OCI-LY7 (cell line): Measurements from ENCODE around the gene PROM2. TPM values are rescaled to one million over a fixed set of nuclear protein-coding genes. Genes with fewer than 3 reads are reported as not detected.

ENCODE experiments used
- BruUV-seq: library from RNA; stranded (reverse); fragments of 400-500 nt; replicated peaks from 2 replicates; lab custom pipeline; 2021; lab: Mats Ljungman, UMichigan
- CTCF ChIA-PET: fragments of 300-600 bp; sonication (Branson Sonifier 250); formaldehyde crosslinking; loops from one replicate; lab custom pipeline; 2022; ENCODE audit warnings: antibody characterized with exemption; ENCODE audit not compliant: unreplicated experiment; lab: Charles Lee
- POLR2A ChIA-PET: fragments of 300-600 bp; sonication (Branson Sonifier 250); formaldehyde crosslinking; loops from one replicate; lab custom pipeline; 2022; ENCODE audit warnings: antibody characterized with exemption; lab: Charles Lee
- DNase-seq: peaks from one replicate; pipeline ENCODE4 v3.0.0-alpha.2; 2015; ENCODE audit warnings: low spot score
- H2AFZ ChIP-seq: fragments of 200-600 bp; sonication (generic), shearing (Covaris generic); 2 replicates; pipeline ENCODE4 v1.6.1; 2014; ENCODE audit warnings: mild to moderate bottlenecking, antibody characterized with exemption, low read length, moderate library complexity
- H3K27ac ChIP-seq: fragments of 200-600 bp; sonication (generic); 2 replicates; pipeline ENCODE4 v1.5.1; 2014; ENCODE audit warnings: mixed run types, low read depth, mild to moderate bottlenecking, moderate library complexity, low read length, inconsistent platforms; ENCODE audit not compliant: poor library complexity, severe bottlenecking
- H3K36me3 ChIP-seq: fragments of 200-600 bp; sonication (generic); 2 replicates; pipeline ENCODE4 v1.6.1; 2014; ENCODE audit warnings: mild to moderate bottlenecking, antibody characterized with exemption, low read length, moderate library complexity, mixed read lengths; ENCODE audit not compliant: insufficient read depth
- H3K4me1 ChIP-seq: fragments of 200-600 bp; sonication (generic); 2 replicates; pipeline ENCODE4 v1.5.1; 2014; ENCODE audit warnings: mild to moderate bottlenecking, low read length; ENCODE audit not compliant: insufficient read depth, poor library complexity, severe bottlenecking
- H3K4me2 ChIP-seq: fragments of 200-600 bp; sonication (generic); 2 replicates; pipeline ENCODE4 v1.6.1; 2014; ENCODE audit warnings: mild to moderate bottlenecking, low read length
- H3K4me3 ChIP-seq: fragments of 200-600 bp; sonication (generic); 2 replicates; pipeline ENCODE4 v1.5.1; 2014; ENCODE audit warnings: mild to moderate bottlenecking, low read depth, low read length; ENCODE audit not compliant: poor library complexity, severe bottlenecking
- H3K79me2 ChIP-seq: fragments of 200-600 bp; sonication (generic); 2 replicates; pipeline ENCODE4 v1.6.1; 2016; ENCODE audit warnings: low read depth, mild to moderate bottlenecking, low read length, moderate library complexity, mixed read lengths; ENCODE audit not compliant: insufficient read depth
- H3K9me2 ChIP-seq: fragments of 200-600 bp; sonication (generic); 2 replicates; pipeline ENCODE4 v1.6.1; 2016; ENCODE audit warnings: mild to moderate bottlenecking, low read length, mixed read lengths; ENCODE audit not compliant: insufficient read depth
- H3K9me3 ChIP-seq: fragments of 200-600 bp; sonication (generic); 2 replicates; pipeline ENCODE4 v1.6.1; 2014; ENCODE audit warnings: mild to moderate bottlenecking, mixed run types, low read length, mixed read lengths
- H4K20me1 ChIP-seq: fragments of 200-600 bp; sonication (generic); 2 replicates; pipeline ENCODE4 v1.6.1; 2014; ENCODE audit warnings: mild to moderate bottlenecking, antibody characterized with exemption, low read length, moderate library complexity, mixed read lengths; ENCODE audit not compliant: insufficient read depth
- EZH2phosphoT487 ChIP-seq: fragments of 200-600 bp; sonication (generic); IDR thresholded peaks from 2 replicates; pipeline ENCODE4 v1.6.1; 2018; ENCODE audit warnings: low read depth, borderline replicate concordance, mild to moderate bottlenecking, mixed run types, antibody characterized with exemption, low read length, moderate library complexity, mixed read lengths
- intact Hi-C: fragments of 100-400 bp; cut with micrococcal nuclease; formaldehyde crosslinking; loops from one replicate; pipeline ENCODE4 v1.10.0; 2022; ENCODE audit not compliant: unreplicated experiment
- total RNA-seq, 2 experiments: library from RNA; depleted of rRNA in 1 of 2; stranded (reverse); fragments of >200 nt in 1 of 2; shearing (Covaris generic) in 1 of 2; gene quantifications; 2 replicates each; pipeline ENCODE4 v1.2.3, GENCODE V29; 2014 to 2022
- TF ChIP-seq, protein P1 (sequence below): fragments of 200-600 bp; sonication (generic); conservative IDR thresholded peaks from 2 replicates; pipeline ENCODE4 v1.5.1; 2014; ENCODE audit warnings: mild to moderate bottlenecking, antibody characterized with exemption, low read length, moderate library complexity, mixed read lengths

Gene PROM2
- total RNA-seq, 2 experiments from 2014 or later = 0.47 TPM; not detected in 1

GRCh38 chr2:95327861-95328260, 53.6 kb downstream of the PROM2 start:
- Histone ChIP-seq H3K36me3 (no peaks in the 10 kb centered on the region), H3K79me2 (no peaks in the 10 kb centered on the region), H2AFZ (no peak overlapping the region), H3K27ac (no peak overlapping the region), H3K4me3 (no peak overlapping the region), H3K9me2 (no peaks in the 10 kb centered on the region), H4K20me1 (no peaks in the 10 kb centered on the region), H3K4me2 (no peak overlapping the region), H3K4me1 (no peaks in the 10 kb centered on the region), H3K9me3 (no peaks in the 10 kb centered on the region)
- DNase-seq = no peak
- no TSS peak for BruUV-seq
- ChIA-PET POLR2A (no interaction called here), CTCF (no interaction called here)
- intact Hi-C loops = no loop called here
- TF ChIP-seq EZH2phosphoT487 = no peak
- TF ChIP-seq, protein P1, sequence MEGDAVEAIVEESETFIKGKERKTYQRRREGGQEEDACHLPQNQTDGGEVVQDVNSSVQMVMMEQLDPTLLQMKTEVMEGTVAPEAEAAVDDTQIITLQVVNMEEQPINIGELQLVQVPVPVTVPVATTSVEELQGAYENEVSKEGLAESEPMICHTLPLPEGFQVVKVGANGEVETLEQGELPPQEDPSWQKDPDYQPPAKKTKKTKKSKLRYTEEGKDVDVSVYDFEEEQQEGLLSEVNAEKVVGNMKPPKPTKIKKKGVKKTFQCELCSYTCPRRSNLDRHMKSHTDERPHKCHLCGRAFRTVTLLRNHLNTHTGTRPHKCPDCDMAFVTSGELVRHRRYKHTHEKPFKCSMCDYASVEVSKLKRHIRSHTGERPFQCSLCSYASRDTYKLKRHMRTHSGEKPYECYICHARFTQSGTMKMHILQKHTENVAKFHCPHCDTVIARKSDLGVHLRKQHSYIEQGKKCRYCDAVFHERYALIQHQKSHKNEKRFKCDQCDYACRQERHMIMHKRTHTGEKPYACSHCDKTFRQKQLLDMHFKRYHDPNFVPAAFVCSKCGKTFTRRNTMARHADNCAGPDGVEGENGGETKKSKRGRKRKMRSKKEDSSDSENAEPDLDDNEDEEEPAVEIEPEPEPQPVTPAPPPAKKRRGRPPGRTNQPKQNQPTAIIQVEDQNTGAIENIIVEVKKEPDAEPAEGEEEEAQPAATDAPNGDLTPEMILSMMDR = no peak

DNA sequence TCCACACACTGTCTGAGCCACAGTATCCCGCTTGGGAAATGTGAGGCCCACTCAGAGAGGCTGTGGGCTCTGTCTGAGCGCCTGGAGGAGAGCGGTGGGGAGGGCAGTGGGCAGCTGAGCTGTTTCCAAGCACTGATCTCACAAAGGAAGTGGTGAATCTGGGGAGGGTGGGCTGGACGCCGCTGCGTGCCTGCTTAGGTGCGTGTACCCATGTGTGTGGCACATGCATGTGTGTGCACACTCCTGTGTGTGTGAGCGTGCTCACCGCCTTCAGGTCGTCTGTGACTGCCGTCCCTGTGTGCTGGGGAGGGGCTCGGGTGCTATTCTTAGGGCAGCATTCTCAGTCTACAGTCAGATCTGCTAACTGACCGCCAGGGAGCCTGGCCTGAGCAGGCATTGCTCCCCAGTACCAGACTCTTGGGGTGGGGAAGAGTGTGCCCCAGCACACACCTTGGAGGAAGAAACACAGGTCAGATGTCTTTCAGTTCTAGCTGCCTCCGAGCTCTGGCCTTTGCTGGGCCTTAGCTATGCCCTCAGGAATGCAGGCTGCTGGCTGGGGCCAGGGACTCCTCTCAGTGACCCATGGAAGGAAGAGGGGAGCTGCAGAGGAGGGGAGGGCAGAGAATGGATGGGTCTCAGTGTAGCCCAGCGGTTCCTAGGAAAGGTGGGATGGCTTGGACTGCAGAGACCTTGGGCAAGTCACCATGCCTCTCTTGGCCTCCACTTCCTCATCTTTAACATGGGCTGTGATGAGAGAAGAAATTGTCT, 54.3 kb downstream of the PROM2 start:
- H3K4me2 ChIP-seq = no peak overlapping the region
- H3K27ac ChIP-seq = no peak overlapping the region
- H3K4me1 ChIP-seq = no peaks in the 10 kb centered on the region
- intact Hi-C loops = no loop called here
- no peaks in the 10 kb centered on the region for H3K36me3 ChIP-seq
- no TSS peak for BruUV-seq
- H3K79me2 ChIP-seq = no peaks in the 10 kb centered on the region
- ChIA-PET CTCF (no interaction called here), POLR2A (no interaction called here)
- TF ChIP-seq EZH2phosphoT487 = no peak
- TF ChIP-seq, protein P1 = no peak
- H3K9me2 ChIP-seq = no peaks in the 10 kb centered on the region
- H3K4me3 ChIP-seq = no peak overlapping the region
- H3K9me3 ChIP-seq = no peaks in the 10 kb centered on the region
- no peak for DNase-seq
- H4K20me1 ChIP-seq = no peaks in the 10 kb centered on the region
- no peak overlapping the region for H2AFZ ChIP-seq

DNA sequence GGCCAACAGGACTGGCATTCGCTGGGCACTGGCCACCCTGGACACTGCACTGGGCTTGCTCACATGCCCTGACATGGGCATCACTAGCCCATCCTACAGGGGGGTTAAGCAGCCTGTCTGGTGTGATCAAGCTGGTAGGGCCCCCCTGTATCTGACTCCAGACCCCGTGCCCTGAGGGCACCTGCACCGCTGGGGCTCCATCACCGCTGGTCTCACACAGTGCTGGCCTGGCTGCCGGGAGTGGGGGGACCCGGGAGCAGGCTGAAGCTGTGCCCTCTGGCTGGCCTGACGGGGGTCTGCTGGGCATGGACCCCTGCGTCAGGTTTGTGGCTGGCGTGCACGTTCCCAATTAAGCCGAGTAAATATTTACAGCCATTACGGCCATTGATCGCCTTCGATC, 55.2 kb downstream of the PROM2 start:
- TF ChIP-seq EZH2phosphoT487 = no peak
- TF ChIP-seq, protein P1 = no peak
- POLR2A ChIA-PET = no interaction called here
- H4K20me1 ChIP-seq = no peaks in the 10 kb centered on the region
- H3K27ac ChIP-seq = no peak overlapping the region
- H3K4me3 ChIP-seq = no peak overlapping the region
- H3K4me2 ChIP-seq = no peak overlapping the region
- H3K4me1 ChIP-seq = no peaks in the 10 kb centered on the region
- no peak overlapping the region for H2AFZ ChIP-seq
- CTCF ChIA-PET = no interaction called here
- H3K79me2 ChIP-seq = no peaks in the 10 kb centered on the region
- intact Hi-C loops = no loop called here
- no TSS peak for BruUV-seq
- no peak for DNase-seq
- no peaks in the 10 kb centered on the region for H3K9me3 ChIP-seq
- H3K36me3 ChIP-seq = no peaks in the 10 kb centered on the region
- no peaks in the 10 kb centered on the region for H3K9me2 ChIP-seq
